NB4 (cell line): ENCODE results near the gene FLNB.

Source experiments
- DNase-seq: peaks from one replicate; pipeline ENCODE4 v3.0.0; 2010; ENCODE audit warnings: low read depth
- H3K4me3 ChIP-seq: one replicate; pipeline ENCODE4 v1.5.1; 2011; ENCODE audit warnings: mild to moderate bottlenecking, low read depth, low read length, moderate library complexity
- CTCF ChIP-seq: IDR thresholded peaks from one replicate; pipeline ENCODE4 v1.5.1; 2012; ENCODE audit warnings: low read depth, low read length
- MAX ChIP-seq: IDR thresholded peaks from 2 replicates; pipeline ENCODE4 v1.6.1; 2011; ENCODE audit warnings: low read depth, low read length
- MYC ChIP-seq: IDR thresholded peaks from 2 replicates; pipeline ENCODE4 v1.6.1; 2011; ENCODE audit warnings: low read depth, low read length
- POLR2A ChIP-seq: IDR thresholded peaks from 2 replicates; pipeline ENCODE4 v1.6.1; 2011; ENCODE audit warnings: mild to moderate bottlenecking; ENCODE audit not compliant: insufficient read length; ENCODE audit errors: extremely low read depth

Gene FLNB

GRCh38 chr3:58188921-58189451, 180.8 kb downstream of the FLNB start:
- H3K4me3 ChIP-seq, result no peak overlapping the region
- no peak for DNase-seq
- TF ChIP-seq POLR2A, result no peak
- TF ChIP-seq MAX, result no peak
- TF ChIP-seq CTCF, result no peak
- no peak for TF ChIP-seq MYC

GRCh38 chr3:58189691-58190090, 181.5 kb downstream of the FLNB start:
- DNase-seq, result no peak
- TF ChIP-seq MAX, result no peak
- no peak for TF ChIP-seq MYC
- TF ChIP-seq CTCF, result no peak
- TF ChIP-seq POLR2A, result no peak
- H3K4me3 ChIP-seq, result no peak overlapping the region

GRCh38 chr3:58190291-58190690, 182.1 kb downstream of the FLNB start:
- H3K4me3 ChIP-seq, result no peak overlapping the region
- no peak for DNase-seq
- TF ChIP-seq CTCF (no peak), MYC (no peak), MAX (no peak), POLR2A (no peak)

GRCh38 chr3:58190882-58191281, 182.7 kb downstream of the FLNB start:
- DNase-seq, result no peak
- TF ChIP-seq POLR2A (no peak), MAX (no peak), CTCF (no peak), MYC (no peak)
- no peak overlapping the region for H3K4me3 ChIP-seq

- DNase-seq, result no peak
- TF ChIP-seq CTCF (no peak), MYC (no peak), POLR2A (no peak), MAX (no peak)
- H3K4me3 ChIP-seq, result no peak overlapping the region
Observed at GRCh38 chr3:58191361-58191991, 183.3 kb downstream of the FLNB start.
